Right renal pelvis (tissue), 4 donors: Measurements from ENCODE around the gene ZG16B. TPM values are rescaled to one million over a fixed set of nuclear protein-coding genes. Genes with fewer than 3 reads are reported as not detected.

Experiments
- DNase-seq, 4 donors: peaks; one replicate each; pipeline ENCODE4 v3.0.0-alpha.2; 2013; ENCODE audit warnings: low read depth in 4 of 4, low spot score in 3 of 4, missing footprints in 1 of 4
- polyA plus RNA-seq, 4 donors: library from polyadenylated mRNA; unstranded; fragments of 120-200 nt; gene quantifications; one replicate each; pipeline ENCODE4 v1.2.1, GENCODE V29; 2013; ENCODE audit not compliant: insufficient read length in 4 of 4

The ZG16B gene
- polyA plus RNA-seq, 4 donors: 0.25 to 0.50 (median 0.33) TPM

- DNase-seq: no peak
Measured at GRCh38 chr16:2859686-2860265, 29.7 kb downstream of the ZG16B start.

GRCh38 chr16:2860826-2861567, 30.9 kb downstream of the ZG16B start:
- DNase-seq: no peak

GRCh38 chr16:2865651-2866050, 35.5 kb downstream of the ZG16B start:
- DNase-seq: no peak

GRCh38 chr16:2866431-2866830, 36.3 kb downstream of the ZG16B start:
- no peak for DNase-seq

- DNase-seq: no peak
Measured at GRCh38 chr16:2867661-2867986, 37.5 kb downstream of the ZG16B start.

- DNase-seq: peak; percentile 81 to 87 (median 87)
Measured at GRCh38 chr16:2867987-2868789, 38.1 kb downstream of the ZG16B start.

GRCh38 chr16:2871926-2872325, 41.8 kb downstream of the ZG16B start:
- DNase-seq: no peak

GRCh38 chr16:2874032-2874911, 44.2 kb downstream of the ZG16B start:
- DNase-seq: no peak

- DNase-seq: peak in 1 of 4 donors; percentile 51
Measured at GRCh38 chr16:2874912-2875362, 44.8 kb downstream of the ZG16B start.

GRCh38 chr16:2879854-2880508, 49.9 kb downstream of the ZG16B start:
- DNase-seq: no peak

Other genes with a start within 250 kb of the ZG16B start
- gene KCTD5, start 147.8 kb upstream of the ZG16B start, polyA plus RNA-seq: 10 to 100 TPM; 23.4 to 26.4 (median 24.9) TPM
- 1 to 10 TPM; 1.3 to 2.1 (median 1.4) TPM for gene PRSS27, start 110.1 kb upstream of the ZG16B start, polyA plus RNA-seq
- 100 to 1,000 TPM; 477 to 678 (median 529) TPM for gene SRRM2, start 77.7 kb upstream of the ZG16B start, polyA plus RNA-seq
- gene ELOB, start 53.0 kb upstream of the ZG16B start, polyA plus RNA-seq: 100 to 1,000 TPM; 218 to 336 (median 229) TPM
- gene PRSS33, start 42.7 kb upstream of the ZG16B start, polyA plus RNA-seq: under 1 TPM; 0.17 to 0.51 (median 0.36) TPM
- gene PRSS41, start 31.8 kb upstream of the ZG16B start, polyA plus RNA-seq: not detected
- gene PRSS21, start 13.1 kb upstream of the ZG16B start, polyA plus RNA-seq: under 1 TPM in 3 of 4 donors, not detected in 1; 0.13 to 0.33 (median 0.20) TPM
- 1 to 10 TPM; 7.5 to 9.8 (median 8.4) TPM for gene PRSS22, start 27.9 kb downstream of the ZG16B start, polyA plus RNA-seq
- gene FLYWCH2, start 52.9 kb downstream of the ZG16B start, polyA plus RNA-seq: 10 to 100 TPM; 19.8 to 34.6 (median 25.6) TPM
- gene FLYWCH1, start 81.6 kb downstream of the ZG16B start, polyA plus RNA-seq: 10 to 100 TPM; 19.6 to 25.2 (median 22.3) TPM
- 1 to 10 TPM; 1.0 to 3.3 (median 1.6) TPM for gene KREMEN2, start 134.0 kb downstream of the ZG16B start, polyA plus RNA-seq
- gene PAQR4, start 139.0 kb downstream of the ZG16B start, polyA plus RNA-seq: 10 to 100 TPM in 3 of 4 donors, 1 to 10 TPM in 1; 8.6 to 12.7 (median 10.4) TPM
- gene PKMYT1, start 150.1 kb downstream of the ZG16B start, polyA plus RNA-seq: 10 to 100 TPM; 10.4 to 19.2 (median 14.2) TPM
- 1 to 10 TPM; 3.0 to 3.7 (median 3.1) TPM for gene CLDN9, start 182.6 kb downstream of the ZG16B start, polyA plus RNA-seq
- gene CLDN6, start 187.9 kb downstream of the ZG16B start, polyA plus RNA-seq: 10 to 100 TPM; 32.9 to 44.1 (median 36.4) TPM
- gene TNFRSF12A, start 190.1 kb downstream of the ZG16B start, polyA plus RNA-seq: 10 to 100 TPM in 3 of 4 donors, 1 to 10 TPM in 1; 7.5 to 18.2 (median 13.0) TPM
- gene HCFC1R1, start 193.6 kb downstream of the ZG16B start, polyA plus RNA-seq: 10 to 100 TPM; 67.1 to 85.2 (median 71.3) TPM
- 10 to 100 TPM; 29.4 to 37.2 (median 32.1) TPM for gene THOC6, start 193.7 kb downstream of the ZG16B start, polyA plus RNA-seq
- 1 to 10 TPM; 1.2 to 3.8 (median 2.9) TPM for gene BICDL2, start 206.6 kb downstream of the ZG16B start, polyA plus RNA-seq
- gene MMP25, start 216.3 kb downstream of the ZG16B start, polyA plus RNA-seq: 1 to 10 TPM in 2 of 4 donors, under 1 TPM in 2; 0.78 to 1.8 (median 1.1) TPM
- 10 to 100 TPM; 29.9 to 47.1 (median 33.9) TPM for gene IL32, start 235.3 kb downstream of the ZG16B start, polyA plus RNA-seq